Sigmoid colon (tissue), 7 donors: ENCODE results near the gene GNAI1. TPM values are rescaled to one million over a fixed set of nuclear protein-coding genes. Genes with fewer than 3 reads are reported as not detected.

Experiments used
- DNase-seq: peaks from one replicate; pipeline ENCODE4 v3.0.0-alpha.2; 2019
- H3K27ac ChIP-seq, 4 donors: fragments of 200-600 bp; sonication (generic); one replicate each; pipeline ENCODE4 v1.5.1; 2016 to 2019; ENCODE audit warnings: mild to moderate bottlenecking in 1 of 4
- H3K27me3 ChIP-seq, 3 donors: fragments of 200-600 bp; sonication (generic); one replicate each; pipeline ENCODE4 v1.5.1; 2019; ENCODE audit warnings: mild to moderate bottlenecking in 1 of 3
- H3K36me3 ChIP-seq, 4 donors: fragments of 200-600 bp; sonication (generic); one replicate each; pipeline ENCODE4 v1.5.1; 2016 to 2019
- H3K4me1 ChIP-seq, 4 donors: fragments of 200-600 bp; sonication (generic); one replicate each; pipeline ENCODE4 v1.5.1; 2017 to 2019
- H3K4me3 ChIP-seq, 4 donors: fragments of 200-600 bp; sonication (generic); one replicate each; pipeline ENCODE4 v1.5.1; 2017 to 2019; ENCODE audit warnings: mild to moderate bottlenecking in 2 of 4, moderate library complexity in 1 of 4
- H3K9me3 ChIP-seq, 4 donors: fragments of 200-600 bp in 3 of 4; sonication (generic) in 3 of 4; one replicate each; pipeline versions ENCODE4 v1.5.1 to v1.6.1; 2013 to 2019
- CTCF ChIP-seq, 4 experiments: fragments of 450-650 bp in 3 of 4; fragments of 200-600 bp in 1 of 4; IDR thresholded peaks; one replicate each; pipeline ENCODE4 v1.5.1; 2016 to 2019; ENCODE audit warnings: antibody characterized with exemption in 4 of 4, mild to moderate bottlenecking in 3 of 4, moderate library complexity in 2 of 4
- EP300 ChIP-seq, 4 donors: sonication (generic); formaldehyde crosslinking; IDR thresholded peaks; one replicate each; pipeline ENCODE4 v1.6.1; 2017; ENCODE audit warnings: antibody characterized with exemption in 4 of 4
- POLR2A ChIP-seq, 2 donors: fragments of 450-650 bp; IDR thresholded peaks; one replicate each; pipeline ENCODE4 v1.6.1; 2016; ENCODE audit warnings: antibody characterized with exemption in 2 of 2, mild to moderate bottlenecking in 2 of 2, moderate library complexity in 2 of 2
- POLR2AphosphoS5 ChIP-seq, 4 donors: sonication (generic); formaldehyde crosslinking; IDR thresholded peaks; one replicate each; pipeline ENCODE4 v1.6.1; 2017; ENCODE audit warnings: antibody characterized with exemption in 4 of 4
- WGBS, 2 donors: extraction: QIAGEN DNeasy Blood & Tissue Kit; methylation state at CpG; one replicate each; pipeline ENCODE4 v1.1.7; 2013; 5-methylcytosine and 5-hydroxymethylcytosine counted together
- intact Hi-C: fragments of 100-400 bp; cut with DNase I; formaldehyde crosslinking; loops from one replicate; pipeline ENCODE4 v1.15.1; 2023
- polyA plus RNA-seq, 3 donors: library from polyadenylated mRNA; stranded (reverse); fragments of 200-250 nt; gene quantifications; one replicate each; pipeline ENCODE4 v1.2.3, GENCODE V29; 2013
- total RNA-seq, 4 donors: library from RNA; depleted of rRNA; stranded (reverse); fragments of >200 nt; gene quantifications; one replicate each; pipeline ENCODE4 v1.1.0, GENCODE V29; 2016
- donor health status: healthy with polysubstance abuse.
- donor health status: Bipolar disorder and iron deficiency.
- donor health status: healthy.

Gene GNAI1
- total and polyA plus RNA-seq, 7 donors: 8.8 to 98.9 (median 50.9) TPM

- DNase-seq: no peak
- Histone ChIP-seq H3K27ac (peak overlapping the region; percentile 36 to 99 (median 67)), H3K4me1 (peaks cover 0 to 51% (median 31%) of the 10 kb centered on the region in 4 donors), H3K4me3 (no peak overlapping the region), H3K27me3 (no peaks in the 10 kb centered on the region), H3K36me3 (no peaks in the 10 kb centered on the region), H3K9me3 (no peaks in the 10 kb centered on the region)
- intact Hi-C loops: loop anchor here (5.0 kb wide), 1 partner anchor 140 kb away; no protein-coding TSS in a partner anchor
- no peak for TF ChIP-seq EP300 (IDR thresholded peaks at IDR 0.05)
- no peak for TF ChIP-seq POLR2AphosphoS5 (IDR thresholded peaks at IDR 0.05)
- TF ChIP-seq CTCF (IDR thresholded peaks at IDR 0.05): no peak
- no peak for TF ChIP-seq POLR2A (IDR thresholded peaks at IDR 0.05)
- 74 to 95% methylated on average over 12 of the region's 12 CpGs for WGBS, 2 donors
Observed at GRCh38 chr7:80137410-80137809, 2.8 kb downstream of the GNAI1 start.

- H3K36me3 ChIP-seq: no peaks in the 10 kb centered on the region
- TF ChIP-seq CTCF (IDR thresholded peaks at IDR 0.05) (no peak), EP300 (IDR thresholded peaks at IDR 0.05) (no peak), POLR2AphosphoS5 (IDR thresholded peaks at IDR 0.05) (no peak)
- no peak overlapping the region for H3K4me3 ChIP-seq
- H3K27me3 ChIP-seq: no peaks in the 10 kb centered on the region
- WGBS, 2 donors: 16 to 37% methylated on average over 1 of the region's 1 CpG
- no peak for DNase-seq
- H3K27ac ChIP-seq: peak overlapping the region; percentile 41 to 99 (median 67)
- intact Hi-C loops: loop anchor here (5.0 kb wide), 1 partner anchor 138 kb away; no protein-coding TSS in a partner anchor
- peaks cover 0 to 70% (median 42%) of the 10 kb centered on the region in 4 donors for H3K4me1 ChIP-seq
- H3K9me3 ChIP-seq: no peaks in the 10 kb centered on the region
Observed at GRCh38 chr7:80139236-80139635, 4.6 kb downstream of the GNAI1 start.

- H3K4me3 ChIP-seq: no peak overlapping the region
- 92 to 93% methylated on average over 4 of the region's 4 CpGs for WGBS, 2 donors
- TF ChIP-seq POLR2A (IDR thresholded peaks at IDR 0.05) (no peak), CTCF (IDR thresholded peaks at IDR 0.05) (no peak), POLR2AphosphoS5 (IDR thresholded peaks at IDR 0.05) (no peak), EP300 (IDR thresholded peaks at IDR 0.05) (no peak)
- H3K36me3 ChIP-seq: no peaks in the 10 kb centered on the region
- H3K27ac ChIP-seq: peak overlapping the region in 1 of 4 donors; percentile 21
- peaks cover 0 to 81% (median 50%) of the 10 kb centered on the region in 4 donors for H3K4me1 ChIP-seq
- DNase-seq: no peak
- no peaks in the 10 kb centered on the region for H3K27me3 ChIP-seq
- H3K9me3 ChIP-seq: no peaks in the 10 kb centered on the region
- intact Hi-C loops: loop anchor here (5.0 kb wide), 1 partner anchor 67 kb away; no protein-coding TSS in a partner anchor
Observed at GRCh38 chr7:80140388-80140787, 5.8 kb downstream of the GNAI1 start.

GRCh38 chr7:80141376-80141775 lies 6.7 kb downstream of the GNAI1 start:
- no peak for DNase-seq
- no peak overlapping the region for H3K27ac ChIP-seq
- H3K36me3 ChIP-seq: no peaks in the 10 kb centered on the region
- H3K27me3 ChIP-seq: no peaks in the 10 kb centered on the region
- TF ChIP-seq POLR2A (IDR thresholded peaks at IDR 0.05) (no peak), EP300 (IDR thresholded peaks at IDR 0.05) (no peak), POLR2AphosphoS5 (IDR thresholded peaks at IDR 0.05) (no peak), CTCF (IDR thresholded peaks at IDR 0.05) (no peak)
- H3K4me1 ChIP-seq: peaks cover 0 to 90% (median 56%) of the 10 kb centered on the region in 4 donors
- intact Hi-C loops: loop anchor here (5.0 kb wide), 1 partner anchor 66 kb away; no protein-coding TSS in a partner anchor
- H3K9me3 ChIP-seq: no peaks in the 10 kb centered on the region
- 88 to 92% methylated on average over 2 of the region's 2 CpGs for WGBS, 2 donors
- H3K4me3 ChIP-seq: no peak overlapping the region
